Stimulated activated CD4-positive, alpha-beta T cell treated with anti-CD3 and anti-CD28 coated beads, Interleukin-15, amount 100 ng/mL, for 48 hours (primary cell): ENCODE data around the gene GDPD2.
A peak's percentile ranks its signal among the peaks of the same experiment; 100 is the strongest.

Experiments
- DNase-seq, 2 donors: peaks; one replicate each; pipeline ENCODE4 v3.0.0-alpha.2; 2020; ENCODE audit warnings: low read depth in 2 of 2

The GDPD2 gene

GRCh38 chrX:70437921-70438665, 15.0 kb downstream of the GDPD2 start:
- DNase-seq: no peak

- no peak for DNase-seq
Measured at GRCh38 chrX:70439016-70439415, 15.9 kb downstream of the GDPD2 start.

GRCh38 chrX:70442224-70442623, 19.1 kb downstream of the GDPD2 start:
- no peak for DNase-seq

GRCh38 chrX:70444326-70444945, 21.3 kb downstream of the GDPD2 start, which contains the start of gene DLG3:
DLG3 (plus strand) TSS chrX:70444835; CDS start chrX:70445202, 367 bp downstream.
- no peak for DNase-seq

- DNase-seq: no peak
Measured at GRCh38 chrX:70444946-70445656, 22.0 kb downstream of the GDPD2 start.

- DNase-seq: no peak
Measured at GRCh38 chrX:70445951-70446350, 22.8 kb downstream of the GDPD2 start.

- DNase-seq: no peak
Measured at GRCh38 chrX:70446380-70447350, 23.6 kb downstream of the GDPD2 start.

GRCh38 chrX:70449457-70449966, 26.4 kb downstream of the GDPD2 start:
- no peak for DNase-seq

- peak; percentile 24 to 38 for DNase-seq
Measured at GRCh38 chrX:70452143-70452733, 29.1 kb downstream of the GDPD2 start.

GRCh38 chrX:70453024-70453618, 30.0 kb downstream of the GDPD2 start:
- no peak for DNase-seq

GRCh38 chrX:70454441-70455365, 31.6 kb downstream of the GDPD2 start:
- DNase-seq: peak; percentile 49 to 57

GRCh38 chrX:70455366-70456202, 32.5 kb downstream of the GDPD2 start:
- DNase-seq: no peak

- no peak for DNase-seq
Measured at GRCh38 chrX:70456256-70456655, 33.1 kb downstream of the GDPD2 start.

- no peak for DNase-seq
Measured at GRCh38 chrX:70461026-70461425, 37.9 kb downstream of the GDPD2 start.

- no peak for DNase-seq
Measured at GRCh38 chrX:70464051-70464450, 40.9 kb downstream of the GDPD2 start.

- DNase-seq: no peak
Measured at GRCh38 chrX:70466968-70467367, 43.9 kb downstream of the GDPD2 start.

- DNase-seq: no peak
Measured at GRCh38 chrX:70468709-70469108, 45.6 kb downstream of the GDPD2 start.

- DNase-seq: no peak
Measured at GRCh38 chrX:70470850-70471289, 47.8 kb downstream of the GDPD2 start.
